Smooth muscle cell (in vitro differentiated cells): ENCODE results near the gene TMEM163. TPM values are rescaled to one million over a fixed set of nuclear protein-coding genes. Genes with fewer than 3 reads are reported as not detected.
"Not testable (repeated sequence)": the region's sequence is repeated elsewhere in the genome, so short reads cannot be mapped to it uniquely, and the experiment has no call there.

ENCODE experiments used
- DNase-seq: peaks from one replicate; lab custom pipeline; 2025; ENCODE audit not compliant: unreplicated experiment; lab: John Stamatoyannopoulos, UW
- H2AFZ ChIP-seq: fragments of 200-600 bp; sonication (generic); 2 replicates; pipeline ENCODE4 v1.6.0; 2016; ENCODE audit warnings: antibody characterized with exemption, low read depth, mild to moderate bottlenecking
- H3F3A ChIP-seq: fragments of 200-600 bp; sonication (generic); 2 replicates; pipeline ENCODE4 v1.6.0; 2017; ENCODE audit warnings: antibody characterized with exemption, low read depth
- H3K27ac ChIP-seq: fragments of 200-600 bp; sonication (generic); 2 replicates; pipeline ENCODE4 v1.5.1; 2016; ENCODE audit warnings: low read depth, mild to moderate bottlenecking
- H3K27me3 ChIP-seq: fragments of 200-600 bp; sonication (generic); 2 replicates; pipeline ENCODE4 v1.6.1; 2016; ENCODE audit warnings: low read depth, mild to moderate bottlenecking
- H3K36me3 ChIP-seq: fragments of 200-600 bp; sonication (generic); 2 replicates; pipeline ENCODE4 v1.5.1; 2016; ENCODE audit warnings: low read depth
- H3K4me1 ChIP-seq: fragments of 200-600 bp; sonication (generic); 2 replicates; pipeline ENCODE4 v1.5.1; 2016; ENCODE audit warnings: low read depth
- H3K4me2 ChIP-seq: fragments of 200-600 bp; sonication (generic); 2 replicates; pipeline ENCODE4 v1.6.0; 2016; ENCODE audit warnings: mild to moderate bottlenecking
- H3K4me3 ChIP-seq: fragments of 200-600 bp; sonication (generic); 2 replicates; pipeline ENCODE4 v1.5.1; 2016; ENCODE audit warnings: mild to moderate bottlenecking
- H3K79me2 ChIP-seq: fragments of 200-600 bp; sonication (generic); 2 replicates; pipeline ENCODE4 v1.6.0; 2016; ENCODE audit warnings: low read depth, mild to moderate bottlenecking
- H3K9ac ChIP-seq: fragments of 200-600 bp; sonication (generic); 2 replicates; pipeline ENCODE4 v1.6.0; 2016; ENCODE audit warnings: low read depth
- H3K9me3 ChIP-seq: fragments of 200-600 bp; sonication (generic); replicated peaks from 2 replicates; pipeline ENCODE4 v1.5.1; 2016; ENCODE audit warnings: low read depth
- H4K20me1 ChIP-seq: fragments of 200-600 bp; sonication (generic); 2 replicates; pipeline ENCODE4 v1.6.0; 2016; ENCODE audit warnings: low read depth
- WGBS: methylation state at CpG from one replicate; pipeline ENCODE4 v1.1.7; 2016; ENCODE audit warnings: low lambda C conversion rate; 5-methylcytosine and 5-hydroxymethylcytosine counted together
- polyA plus RNA-seq: library from polyadenylated mRNA; unstranded; fragments of >200 nt; fragmentation: Nextera tagmentation; extraction: Ambion mirVana; gene quantifications from 2 replicates; pipeline ENCODE4 v1.2.1, GENCODE V29; 2016
- total RNA-seq: library from RNA; depleted of rRNA; stranded (reverse); fragments of >200 nt; gene quantifications from 2 replicates; pipeline ENCODE4 v1.2.3, GENCODE V29; 2014
- TF ChIP-seq, protein P1 (sequence below): fragments of 200-600 bp; sonication (generic); IDR thresholded peaks from 2 replicates; pipeline ENCODE4 v1.5.1; 2017; ENCODE audit warnings: borderline replicate concordance, mild to moderate bottlenecking, antibody characterized with exemption; ENCODE audit not compliant: insufficient read depth, poor library complexity, severe bottlenecking

The TMEM163 gene
- total and polyA plus RNA-seq, 2 experiments from 2014 or later: 0.31 TPM; not detected in 1

DNA sequence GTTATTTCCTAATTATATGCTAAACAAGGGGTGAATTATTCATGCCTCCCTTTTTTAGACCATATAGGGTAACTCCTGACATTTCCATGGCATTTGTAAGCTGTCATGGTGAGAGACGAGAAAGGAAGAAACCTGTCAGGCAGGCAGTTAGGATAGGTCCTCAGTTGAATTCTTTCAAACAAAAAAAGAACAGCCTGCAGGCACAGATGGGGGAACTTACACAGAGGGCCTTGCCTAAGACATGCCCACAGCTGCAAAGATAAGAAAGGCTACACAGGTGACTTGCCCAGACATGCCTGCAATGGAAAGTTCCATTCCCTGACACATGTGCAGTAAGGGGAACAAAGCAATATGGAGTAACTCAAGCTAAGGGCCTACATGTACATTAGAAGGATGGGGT is 128.1 kb downstream of the TMEM163 start:
- no peak overlapping the region for H3K27ac ChIP-seq
- no peak overlapping the region for H3K4me3 ChIP-seq
- H3K4me1 ChIP-seq: no peaks in the 10 kb centered on the region
- TF ChIP-seq, protein P1, sequence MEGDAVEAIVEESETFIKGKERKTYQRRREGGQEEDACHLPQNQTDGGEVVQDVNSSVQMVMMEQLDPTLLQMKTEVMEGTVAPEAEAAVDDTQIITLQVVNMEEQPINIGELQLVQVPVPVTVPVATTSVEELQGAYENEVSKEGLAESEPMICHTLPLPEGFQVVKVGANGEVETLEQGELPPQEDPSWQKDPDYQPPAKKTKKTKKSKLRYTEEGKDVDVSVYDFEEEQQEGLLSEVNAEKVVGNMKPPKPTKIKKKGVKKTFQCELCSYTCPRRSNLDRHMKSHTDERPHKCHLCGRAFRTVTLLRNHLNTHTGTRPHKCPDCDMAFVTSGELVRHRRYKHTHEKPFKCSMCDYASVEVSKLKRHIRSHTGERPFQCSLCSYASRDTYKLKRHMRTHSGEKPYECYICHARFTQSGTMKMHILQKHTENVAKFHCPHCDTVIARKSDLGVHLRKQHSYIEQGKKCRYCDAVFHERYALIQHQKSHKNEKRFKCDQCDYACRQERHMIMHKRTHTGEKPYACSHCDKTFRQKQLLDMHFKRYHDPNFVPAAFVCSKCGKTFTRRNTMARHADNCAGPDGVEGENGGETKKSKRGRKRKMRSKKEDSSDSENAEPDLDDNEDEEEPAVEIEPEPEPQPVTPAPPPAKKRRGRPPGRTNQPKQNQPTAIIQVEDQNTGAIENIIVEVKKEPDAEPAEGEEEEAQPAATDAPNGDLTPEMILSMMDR: no peak
- no peaks in the 10 kb centered on the region for H3K27me3 ChIP-seq
- H3K79me2 ChIP-seq: no peaks in the 10 kb centered on the region
- WGBS: 83% methylated on average over 1 of the region's 1 CpG
- H3K36me3 ChIP-seq: no peaks in the 10 kb centered on the region
- no peaks in the 10 kb centered on the region for H3K9me3 ChIP-seq
- no peak overlapping the region for H3K9ac ChIP-seq
- no peak overlapping the region for H2AFZ ChIP-seq
- no peaks in the 10 kb centered on the region for H4K20me1 ChIP-seq
- no peak overlapping the region for H3K4me2 ChIP-seq
- no peaks in the 10 kb centered on the region for H3F3A ChIP-seq
- no peak for DNase-seq

DNA sequence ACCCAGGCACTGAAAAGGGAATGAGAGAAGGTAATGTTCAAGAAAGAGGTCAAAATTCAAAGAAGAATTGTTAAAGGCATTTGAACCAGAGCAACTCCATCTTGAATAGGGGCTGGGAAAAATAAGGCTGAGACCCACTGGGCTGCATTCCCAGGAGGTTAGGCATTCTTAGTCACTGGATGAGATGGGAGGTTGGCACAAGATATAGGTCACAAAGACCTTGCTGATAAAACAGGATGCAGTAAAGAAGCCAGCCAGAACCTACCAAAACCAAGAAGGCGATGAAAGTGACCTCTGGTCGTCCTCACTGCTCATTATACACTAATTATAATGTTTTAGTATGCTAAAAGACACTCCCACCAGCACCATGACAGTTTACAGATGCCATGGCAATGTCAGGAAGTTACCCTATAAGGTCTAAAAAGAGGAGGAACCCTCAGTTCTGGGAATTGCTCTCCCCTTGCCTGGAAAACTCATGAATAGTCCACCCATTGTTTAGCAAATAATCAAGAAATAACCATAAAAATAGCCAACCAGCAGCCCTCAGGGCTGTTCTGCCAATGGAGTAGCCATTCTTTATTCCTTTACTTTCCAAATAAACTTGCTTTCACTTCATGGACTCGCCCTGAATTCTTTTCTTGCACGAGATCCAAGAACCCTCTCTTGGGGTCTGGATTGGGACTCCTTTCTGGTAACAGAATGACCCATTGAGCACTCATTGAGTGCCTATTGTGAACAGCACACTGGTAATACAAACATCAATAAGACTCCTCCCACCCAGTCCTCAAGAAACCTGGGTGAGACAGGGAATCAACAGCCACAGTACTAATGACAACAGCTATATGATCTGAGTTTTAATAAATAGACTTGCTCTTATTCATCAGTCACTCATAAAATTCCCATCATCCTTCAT is 129.4 kb downstream of the TMEM163 start:
- H3K79me2 ChIP-seq, H3K9me3 ChIP-seq, H3K36me3 ChIP-seq, H2AFZ ChIP-seq, H3K27ac ChIP-seq, H3K4me3 ChIP-seq, H3K27me3 ChIP-seq, H3K4me2 ChIP-seq, H4K20me1 ChIP-seq, DNase-seq, H3K4me1 ChIP-seq, H3K9ac ChIP-seq, H3F3A ChIP-seq: not testable (repeated sequence)
- WGBS: 82% methylated on average over 4 of the region's 4 CpGs

DNA sequence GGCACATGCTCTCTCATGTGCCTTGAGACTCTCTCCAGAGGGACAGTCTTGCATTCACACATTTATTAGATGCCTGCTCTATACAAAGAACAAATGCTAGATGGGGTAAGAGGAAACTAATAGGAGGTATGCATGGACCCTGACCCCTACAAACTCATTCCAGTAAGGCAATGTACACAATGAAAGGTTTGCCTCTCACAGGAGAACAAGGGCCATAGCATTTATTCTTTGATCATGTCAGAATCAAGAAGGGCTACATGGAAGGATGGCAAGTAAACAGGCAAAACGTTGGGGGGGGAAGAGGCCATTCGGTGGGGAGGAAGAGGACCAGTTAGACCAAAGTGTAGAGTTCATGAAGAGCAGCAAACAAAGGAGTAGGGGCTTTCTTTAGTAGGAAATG is 130.2 kb downstream of the TMEM163 start:
- Histone ChIP-seq H3F3A (no peaks in the 10 kb centered on the region), H2AFZ (no peak overlapping the region), H3K36me3 (no peaks in the 10 kb centered on the region), H3K9me3 (no peaks in the 10 kb centered on the region), H3K4me3 (no peak overlapping the region), H4K20me1 (no peaks in the 10 kb centered on the region), H3K4me2 (no peak overlapping the region), H3K79me2 (no peaks in the 10 kb centered on the region), H3K4me1 (no peaks in the 10 kb centered on the region), H3K27me3 (no peaks in the 10 kb centered on the region), H3K27ac (no peak overlapping the region), H3K9ac (no peak overlapping the region)
- DNase-seq: no peak
- TF ChIP-seq, protein P1: no peak
- 79% methylated on average over 2 of the region's 2 CpGs for WGBS

DNA sequence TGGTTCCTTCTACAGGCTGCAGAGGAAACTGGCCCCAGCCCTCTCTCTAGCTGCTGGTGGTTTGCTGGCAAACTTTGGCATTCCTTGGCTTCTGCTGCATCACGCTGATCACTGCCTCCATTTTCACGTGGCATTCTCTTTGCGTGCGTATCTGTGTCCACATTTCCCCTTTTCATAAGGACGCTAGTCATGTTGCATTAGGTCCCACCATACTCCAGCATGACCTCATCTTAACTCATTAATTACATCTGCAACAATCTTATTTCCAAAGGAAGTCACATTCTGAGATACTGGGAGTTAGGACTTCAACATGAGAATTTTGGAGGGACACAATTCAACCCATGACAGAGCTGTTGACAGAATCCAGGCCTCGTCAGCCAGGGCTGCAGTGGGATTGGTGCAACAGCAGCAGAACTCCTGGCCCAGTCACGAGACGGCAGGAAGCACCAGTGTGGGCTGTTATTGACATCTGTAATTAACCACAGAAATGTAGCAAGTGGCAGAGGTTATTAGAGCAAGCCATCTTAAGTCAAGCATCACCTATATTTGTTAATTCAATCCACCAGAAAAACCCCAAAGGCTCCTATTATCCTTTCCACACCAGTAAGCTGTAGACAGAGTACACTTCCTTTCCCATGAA is 132.4 kb downstream of the TMEM163 start:
- Histone ChIP-seq H2AFZ (no peak overlapping the region), H3F3A (no peaks in the 10 kb centered on the region), H3K36me3 (no peaks in the 10 kb centered on the region), H3K27me3 (no peaks in the 10 kb centered on the region), H3K9ac (no peak overlapping the region), H3K4me3 (no peak overlapping the region), H3K9me3 (no peaks in the 10 kb centered on the region), H3K4me2 (no peak overlapping the region), H3K79me2 (no peaks in the 10 kb centered on the region), H3K27ac (no peak overlapping the region), H3K4me1 (no peaks in the 10 kb centered on the region), H4K20me1 (no peaks in the 10 kb centered on the region)
- 80% methylated on average over 8 of the region's 8 CpGs for WGBS
- DNase-seq: no peak
- TF ChIP-seq, protein P1: no peak
